Esophagus (tissue), 2 donors: ENCODE measurements around the gene ABCD3. TPM values are rescaled to one million over a fixed set of nuclear protein-coding genes. Genes with fewer than 3 reads are reported as not detected.
A peak's percentile ranks its signal among the peaks of the same experiment; 100 is the strongest.

ENCODE experiments used
- H3K27ac ChIP-seq, 2 donors: one replicate each; pipeline ENCODE4 v1.5.1; 2013; ENCODE audit warnings: low read depth in 2 of 2, mild to moderate bottlenecking in 2 of 2, inconsistent platforms in 1 of 2, low read length in 1 of 2, moderate library complexity in 1 of 2
- H3K27me3 ChIP-seq, 2 donors: one replicate each; pipeline ENCODE4 v1.6.1; 2013; ENCODE audit warnings: low read length in 2 of 2, control low read depth in 1 of 2, mild to moderate bottlenecking in 1 of 2; ENCODE audit not compliant: insufficient read depth in 2 of 2, control insufficient read depth in 1 of 2
- H3K36me3 ChIP-seq, 2 donors: one replicate each; pipeline ENCODE4 v1.6.1; 2013; ENCODE audit warnings: low read length in 1 of 2; ENCODE audit not compliant: control insufficient read depth in 2 of 2, insufficient read depth in 2 of 2
- H3K4me1 ChIP-seq, 2 donors: one replicate each; pipeline ENCODE4 v1.6.1; 2013; ENCODE audit warnings: low read length in 1 of 2; ENCODE audit not compliant: control insufficient read depth in 2 of 2, insufficient read depth in 2 of 2
- H3K4me3 ChIP-seq, 2 donors: one replicate each; pipeline ENCODE4 v1.5.1; 2013; ENCODE audit warnings: low read length in 2 of 2, mild to moderate bottlenecking in 2 of 2, low read depth in 1 of 2, moderate library complexity in 1 of 2
- H3K9me3 ChIP-seq, 2 donors: one replicate each; pipeline ENCODE4 v1.6.1; 2013; ENCODE audit warnings: mild to moderate bottlenecking in 2 of 2, low read depth in 1 of 2, low read length in 1 of 2, moderate library complexity in 1 of 2; ENCODE audit not compliant: control insufficient read depth in 2 of 2, insufficient read depth in 1 of 2
- WGBS, 2 donors: extraction: QIAGEN DNeasy Blood & Tissue Kit; methylation state at CpG; one replicate each; pipeline ENCODE4 v1.1.7; 2013; 5-methylcytosine and 5-hydroxymethylcytosine counted together
- polyA plus RNA-seq, 2 donors: library from polyadenylated mRNA; stranded (reverse); fragments of 200-250 nt; gene quantifications; one replicate each; pipeline ENCODE4 v1.2.3, GENCODE V29; 2013
- donor health status: healthy with polysubstance abuse.
- donor health status: Bipolar disorder and iron deficiency.

Gene ABCD3
- polyA plus RNA-seq, 2 donors, result 12.6 to 17.7 TPM

GRCh38 chr1:94540440-94541245 lies 122.5 kb downstream of the ABCD3 start:
- no peaks in the 10 kb centered on the region for H3K36me3 ChIP-seq
- peak overlapping the region; percentile 56 to 84 for H3K4me3 ChIP-seq
- H3K4me1 ChIP-seq, result peaks cover 6 to 9% of the 10 kb centered on the region in 2 donors
- no peaks in the 10 kb centered on the region for H3K9me3 ChIP-seq
- H3K27ac ChIP-seq, result peak overlapping the region; percentile 69
- 25 to 33% methylated on average over 23 of the region's 23 CpGs for WGBS, 2 donors
- no peaks in the 10 kb centered on the region for H3K27me3 ChIP-seq

GRCh38 chr1:94541246-94542087 lies 123.3 kb downstream of the ABCD3 start, which contains the start of gene F3:
Gene F3 (minus strand): TSS chr1:94541759. CDS start chr1:94541636, 123 bp downstream.
- Histone ChIP-seq H3K4me3 (peak within 1 kb of the TSS; percentile 56 to 84), H3K36me3 (no peaks in the 10 kb centered on the region), H3K27ac (peak within 1 kb of the TSS; percentile 69 to 91), H3K4me1 (peaks cover 6 to 9% of the 10 kb centered on the region in 2 donors), H3K27me3 (no peaks in the 10 kb centered on the region), H3K9me3 (no peaks in the 10 kb centered on the region)
- WGBS, 2 donors, result 1% methylated on average over 88 to 94 of the region's 94 CpGs

GRCh38 chr1:94542088-94542870 lies 124.1 kb downstream of the ABCD3 start:
- Histone ChIP-seq H3K4me1 (peaks cover 6 to 9% of the 10 kb centered on the region in 2 donors), H3K27me3 (no peaks in the 10 kb centered on the region), H3K4me3 (peak overlapping the region; percentile 49 to 56), H3K9me3 (no peaks in the 10 kb centered on the region), H3K27ac (peak overlapping the region; percentile 69 to 91), H3K36me3 (no peaks in the 10 kb centered on the region)
- 3% methylated on average over 26 of the region's 26 CpGs for WGBS, 2 donors

- Histone ChIP-seq H3K4me1 (peaks cover 6 to 9% of the 10 kb centered on the region in 2 donors), H3K4me3 (no peak overlapping the region), H3K36me3 (no peaks in the 10 kb centered on the region), H3K27me3 (no peaks in the 10 kb centered on the region), H3K27ac (peak overlapping the region in 1 of 2 donors; percentile 69), H3K9me3 (no peaks in the 10 kb centered on the region)
- WGBS, 2 donors, result 10 to 11% methylated on average over 1 of the region's 1 CpG
Measured at GRCh38 chr1:94543001-94543400, 124.8 kb downstream of the ABCD3 start.

- no peaks in the 10 kb centered on the region for H3K36me3 ChIP-seq
- peaks cover 6 to 9% of the 10 kb centered on the region in 2 donors for H3K4me1 ChIP-seq
- 59 to 61% methylated on average over 4 of the region's 4 CpGs for WGBS, 2 donors
- H3K9me3 ChIP-seq, result no peaks in the 10 kb centered on the region
- H3K27ac ChIP-seq, result peak overlapping the region in 1 of 2 donors; percentile 56
- H3K4me3 ChIP-seq, result no peak overlapping the region
- no peaks in the 10 kb centered on the region for H3K27me3 ChIP-seq
Measured at GRCh38 chr1:94543893-94544635, 125.9 kb downstream of the ABCD3 start.

- peaks cover 9 to 11% of the 10 kb centered on the region in 2 donors for H3K4me1 ChIP-seq
- no peak overlapping the region for H3K4me3 ChIP-seq
- H3K27ac ChIP-seq, result peak overlapping the region; percentile 3 to 10
- no peaks in the 10 kb centered on the region for H3K36me3 ChIP-seq
- H3K9me3 ChIP-seq, result no peaks in the 10 kb centered on the region
- WGBS, 2 donors, result 76 to 79% methylated on average over 4 of the region's 4 CpGs
- no peaks in the 10 kb centered on the region for H3K27me3 ChIP-seq
Measured at GRCh38 chr1:94544706-94545490, 126.7 kb downstream of the ABCD3 start.

GRCh38 chr1:94549706-94550105 lies 131.5 kb downstream of the ABCD3 start:
- no peak overlapping the region for H3K4me3 ChIP-seq
- H3K36me3 ChIP-seq, result no peaks in the 10 kb centered on the region
- no peaks in the 10 kb centered on the region for H3K27me3 ChIP-seq
- WGBS, 2 donors, result 50 to 61% methylated on average over 5 of the region's 5 CpGs
- H3K4me1 ChIP-seq, result peaks cover 3 to 12% of the 10 kb centered on the region in 2 donors
- peak overlapping the region; percentile 4 to 81 for H3K27ac ChIP-seq
- H3K9me3 ChIP-seq, result no peaks in the 10 kb centered on the region

GRCh38 chr1:94550396-94550795 lies 132.2 kb downstream of the ABCD3 start:
- peaks cover 3 to 15% of the 10 kb centered on the region in 2 donors for H3K4me1 ChIP-seq
- H3K27me3 ChIP-seq, result no peaks in the 10 kb centered on the region
- 61 to 78% methylated on average over 6 of the region's 6 CpGs for WGBS, 2 donors
- H3K27ac ChIP-seq, result peak overlapping the region; percentile 43 to 81
- H3K4me3 ChIP-seq, result no peak overlapping the region
- no peaks in the 10 kb centered on the region for H3K36me3 ChIP-seq
- no peaks in the 10 kb centered on the region for H3K9me3 ChIP-seq
